Activated CD4-positive, alpha-beta T cell treated with anti-CD3 and anti-CD28 coated beads, Interleukin-2, amount 50 U/mL, for 16 hours (primary cell): Measurements from ENCODE around the gene SORL1-AS1.
A peak's percentile ranks its signal among the peaks of the same experiment; 100 is the strongest.

Source experiments
- DNase-seq: peaks from one replicate; pipeline ENCODE4 v3.0.0-alpha.2; 2020

The SORL1-AS1 gene

GRCh38 chr11:121452609-121453150 is at the start of gene SORL1-AS1:
Gene SORL1-AS1 (minus strand): TSS chr11:121452967.
- DNase-seq: peak; percentile 45

DNA sequence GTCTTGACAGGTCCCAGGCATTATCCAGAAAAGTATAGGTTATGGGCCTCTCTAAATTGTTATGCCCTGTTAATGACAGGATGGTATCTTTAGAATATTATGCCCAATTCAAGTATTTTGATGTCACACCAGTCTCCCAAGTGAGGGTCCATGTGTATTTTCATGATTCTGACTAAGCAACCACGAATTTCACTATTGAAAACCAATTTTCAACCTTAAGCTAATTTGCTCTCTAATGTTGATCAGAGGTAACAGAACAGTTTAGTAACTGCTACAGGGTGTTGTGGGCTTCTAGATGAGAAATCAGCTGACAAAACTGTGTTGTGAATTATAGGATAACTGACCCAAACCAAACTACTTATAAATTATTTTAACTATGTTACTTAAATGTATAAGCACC is 48.0 kb upstream of the SORL1-AS1 start:
- DNase-seq: no peak

DNA sequence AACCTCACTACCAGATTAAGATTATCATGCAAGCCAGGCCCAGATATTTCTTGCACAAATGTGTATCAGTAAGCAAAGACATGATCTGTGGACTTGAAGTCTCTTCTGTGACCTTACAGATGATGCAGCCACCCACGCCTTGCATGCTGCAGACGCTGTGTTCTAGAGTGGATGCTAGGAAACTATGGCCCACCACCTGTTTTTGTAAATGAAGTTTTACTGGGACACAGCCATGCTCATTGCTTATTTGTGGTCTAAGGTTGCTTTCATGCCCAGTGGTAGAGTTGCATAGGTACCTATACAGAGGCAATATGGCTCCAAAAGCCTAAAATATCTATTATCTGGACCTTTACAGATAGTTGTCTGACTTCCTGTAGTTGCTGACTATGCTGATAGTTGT is 47.5 kb upstream of the SORL1-AS1 start:
- DNase-seq: no peak

GRCh38 chr11:121499405-121499804 is 46.6 kb upstream of the SORL1-AS1 start:
- DNase-seq: no peak

- DNase-seq: no peak
Observed at GRCh38 chr11:121497176-121497998, 44.6 kb upstream of the SORL1-AS1 start.

DNA sequence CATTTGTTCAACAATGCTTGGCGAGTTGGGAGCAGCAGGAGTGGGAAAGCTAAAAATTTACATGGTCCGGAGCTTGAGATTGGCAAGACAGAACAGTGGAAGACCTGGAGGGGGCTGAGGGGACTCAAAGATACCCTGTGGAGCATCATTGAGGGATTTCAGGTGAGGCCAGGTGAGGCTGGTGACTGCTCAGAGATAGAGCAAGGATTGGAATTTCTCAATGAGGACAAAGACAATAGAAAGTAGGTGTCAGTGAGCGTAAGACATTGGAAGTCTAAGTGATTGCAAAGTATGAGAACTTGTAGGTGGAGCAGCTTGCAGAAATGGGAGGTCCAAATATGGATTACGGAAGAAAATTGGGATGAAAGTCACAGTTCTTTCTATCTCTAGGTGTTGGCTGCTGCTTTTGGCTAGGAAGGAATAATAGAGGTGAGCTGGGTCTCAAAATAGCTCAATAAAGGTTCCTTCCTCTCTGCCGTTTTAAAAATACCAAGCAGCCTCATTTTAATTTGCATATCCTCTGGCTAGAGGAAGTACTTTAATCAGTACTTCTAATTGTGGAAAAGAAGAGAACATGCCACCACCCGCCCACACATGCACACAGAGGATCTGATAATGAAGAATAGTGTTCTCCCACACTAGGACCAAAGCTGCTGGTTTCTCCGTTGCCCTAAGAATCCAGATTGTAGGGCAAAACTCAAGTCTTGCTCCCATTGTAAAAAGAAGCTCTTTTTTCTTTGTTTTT is 41.8 kb upstream of the SORL1-AS1 start:
- DNase-seq: peak; percentile 17

DNA sequence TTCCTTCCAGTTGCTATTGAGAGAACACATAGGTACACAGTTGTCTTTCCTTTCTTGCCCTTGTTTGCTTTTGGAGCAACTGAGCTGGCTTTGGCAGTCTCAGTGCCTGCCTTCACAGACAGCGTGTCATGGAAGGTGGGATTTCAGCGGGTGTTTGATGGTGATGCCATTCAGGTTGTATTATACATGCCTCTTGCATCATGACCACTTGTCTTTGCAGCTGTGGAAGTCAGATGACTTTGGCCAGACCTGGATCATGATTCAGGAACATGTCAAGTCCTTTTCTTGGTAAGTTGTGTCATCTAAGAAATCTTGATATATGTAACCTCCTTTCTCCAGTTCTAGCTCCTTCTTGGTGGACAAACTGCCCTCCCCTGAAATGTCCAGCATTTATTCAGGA is 37.1 kb upstream of the SORL1-AS1 start:
- no peak for DNase-seq

DNA sequence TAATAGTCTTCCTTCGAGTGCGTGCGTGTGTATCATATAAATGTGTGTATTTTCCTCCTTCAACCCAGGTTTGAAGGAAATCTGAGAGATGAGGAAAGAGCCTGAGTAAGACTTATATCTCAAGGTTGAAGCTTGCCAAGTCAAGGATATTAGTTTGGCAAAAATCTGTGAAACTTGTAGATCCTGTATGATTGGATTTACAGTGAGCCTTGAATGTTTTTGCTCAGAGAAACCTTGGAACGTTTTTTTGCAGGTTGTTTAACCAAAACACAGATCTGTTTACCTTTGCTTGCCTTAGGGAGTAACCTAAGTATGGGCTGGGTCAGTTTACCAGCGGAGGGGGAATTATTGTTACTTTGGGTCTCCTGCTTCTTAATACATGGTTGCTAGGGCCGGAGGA is 35.9 kb upstream of the SORL1-AS1 start:
- DNase-seq: no peak

GRCh38 chr11:121488170-121488569 is 35.4 kb upstream of the SORL1-AS1 start:
- DNase-seq: no peak

DNA sequence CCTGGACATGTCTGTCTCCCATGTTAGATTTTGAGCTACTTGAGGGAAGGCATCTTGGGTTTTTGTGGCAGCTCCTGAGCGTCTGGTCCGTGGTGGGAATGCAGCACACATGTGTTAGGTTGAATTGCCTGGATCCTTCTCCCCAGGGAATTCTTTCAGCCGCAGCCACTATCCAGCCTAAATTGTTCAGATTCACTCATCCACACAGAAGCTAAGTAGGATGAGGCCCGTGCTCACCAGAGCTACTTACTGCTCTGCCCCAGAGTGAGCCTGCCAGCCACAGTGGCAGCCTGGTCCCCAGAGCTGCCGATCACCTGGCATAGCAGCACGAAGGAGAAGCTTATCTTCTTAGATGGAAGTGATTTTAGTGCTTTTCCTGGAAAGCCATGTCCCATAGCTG is 34.4 kb upstream of the SORL1-AS1 start:
- DNase-seq: no peak

DNA sequence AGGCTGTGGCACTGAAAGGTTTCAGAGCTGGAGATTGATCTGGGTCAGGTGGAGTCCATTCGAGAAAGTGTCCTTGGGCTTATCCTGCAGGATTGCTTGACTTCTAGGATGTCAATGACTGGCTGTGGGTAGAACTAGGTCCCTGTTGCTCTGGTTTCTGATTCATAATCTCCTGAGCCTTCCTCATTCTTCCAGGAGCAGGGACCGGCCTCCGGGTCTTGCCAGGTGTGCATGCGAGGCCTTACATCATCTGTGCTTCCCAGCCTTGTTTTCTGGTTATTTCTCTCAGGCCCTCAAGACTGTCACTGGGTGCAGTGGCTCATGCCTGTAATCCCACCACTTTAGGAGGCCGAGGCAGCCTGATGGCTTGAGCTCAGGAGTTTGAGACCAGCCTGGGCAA is 33.3 kb upstream of the SORL1-AS1 start:
- DNase-seq: no peak

GRCh38 chr11:121485216-121485615 is 32.4 kb upstream of the SORL1-AS1 start:
- DNase-seq: no peak

DNA sequence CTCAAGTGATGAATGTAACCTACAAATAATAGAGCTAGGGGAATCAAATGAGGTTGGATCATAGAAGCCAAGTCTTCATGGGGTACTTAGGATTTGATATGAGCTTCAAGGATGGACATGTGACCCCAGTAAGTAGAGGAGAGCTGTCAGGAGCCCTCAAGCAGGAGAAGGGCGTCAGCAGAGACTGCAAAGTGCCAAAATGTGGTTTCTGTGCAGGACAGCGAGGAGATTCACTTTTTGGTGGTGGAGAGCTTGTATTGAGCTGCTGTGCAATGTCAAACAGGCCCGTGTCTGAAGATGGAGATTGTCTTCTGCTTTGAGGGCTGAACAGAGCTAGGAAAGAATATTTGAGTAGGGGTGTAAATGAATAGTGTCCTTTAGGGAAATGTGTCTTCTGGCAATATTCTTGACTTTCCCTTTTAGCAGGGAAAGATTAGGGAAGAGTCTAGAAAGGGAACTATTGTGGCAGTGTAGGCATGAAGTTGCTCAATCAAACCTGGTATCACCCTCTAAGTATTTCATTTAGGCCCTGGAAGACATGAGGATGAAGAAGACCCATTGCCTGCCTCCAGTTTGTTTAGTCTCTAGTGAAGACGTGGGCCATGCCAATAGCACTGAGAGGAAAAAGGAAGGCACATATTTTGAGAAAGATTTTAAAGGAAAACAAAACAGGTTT is 31.2 kb upstream of the SORL1-AS1 start:
- no peak for DNase-seq

DNA sequence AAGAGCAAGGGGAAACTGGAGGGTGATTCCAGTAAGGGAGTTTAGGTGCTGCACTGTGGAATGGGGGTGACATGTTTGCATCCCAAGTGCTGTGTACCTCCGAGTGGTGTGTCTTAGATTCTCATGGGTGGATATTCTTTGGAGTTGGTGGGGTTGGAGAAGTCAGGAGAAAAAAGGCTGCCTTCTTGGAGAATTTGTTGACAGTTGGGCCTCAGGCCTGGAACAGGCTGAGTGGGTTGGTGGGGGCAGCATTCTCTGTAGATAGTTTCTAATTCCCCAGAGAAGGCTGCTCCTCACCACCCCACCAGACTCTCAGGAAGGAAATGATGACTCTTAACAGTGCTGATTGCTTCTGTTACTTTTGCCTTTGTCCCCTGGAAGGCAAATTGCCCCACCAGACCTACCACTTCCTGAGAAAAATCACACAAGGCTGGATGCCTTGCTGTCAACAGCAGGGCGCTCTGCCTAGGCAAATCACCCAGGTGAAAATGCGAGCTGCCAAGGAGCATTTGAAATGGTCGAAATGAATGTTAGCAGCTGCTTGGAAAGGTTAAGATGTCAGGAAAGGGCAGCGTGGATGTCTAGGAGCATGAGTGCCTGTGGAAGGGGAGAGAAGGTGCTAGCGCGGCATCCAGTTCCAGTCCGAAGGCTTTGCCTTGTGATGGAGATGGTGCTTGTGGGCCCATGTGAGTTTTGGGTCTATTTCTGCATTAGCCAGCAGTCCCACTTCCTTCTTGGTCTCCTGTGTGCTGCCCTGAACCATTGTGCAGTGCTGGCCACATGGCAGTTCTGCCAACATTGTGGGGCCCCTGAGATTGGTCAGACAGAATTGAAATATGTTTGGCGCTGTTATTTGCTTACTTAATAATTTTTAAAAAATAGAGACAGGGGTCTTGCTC is 29.7 kb upstream of the SORL1-AS1 start:
- DNase-seq: peak; percentile 77

DNA sequence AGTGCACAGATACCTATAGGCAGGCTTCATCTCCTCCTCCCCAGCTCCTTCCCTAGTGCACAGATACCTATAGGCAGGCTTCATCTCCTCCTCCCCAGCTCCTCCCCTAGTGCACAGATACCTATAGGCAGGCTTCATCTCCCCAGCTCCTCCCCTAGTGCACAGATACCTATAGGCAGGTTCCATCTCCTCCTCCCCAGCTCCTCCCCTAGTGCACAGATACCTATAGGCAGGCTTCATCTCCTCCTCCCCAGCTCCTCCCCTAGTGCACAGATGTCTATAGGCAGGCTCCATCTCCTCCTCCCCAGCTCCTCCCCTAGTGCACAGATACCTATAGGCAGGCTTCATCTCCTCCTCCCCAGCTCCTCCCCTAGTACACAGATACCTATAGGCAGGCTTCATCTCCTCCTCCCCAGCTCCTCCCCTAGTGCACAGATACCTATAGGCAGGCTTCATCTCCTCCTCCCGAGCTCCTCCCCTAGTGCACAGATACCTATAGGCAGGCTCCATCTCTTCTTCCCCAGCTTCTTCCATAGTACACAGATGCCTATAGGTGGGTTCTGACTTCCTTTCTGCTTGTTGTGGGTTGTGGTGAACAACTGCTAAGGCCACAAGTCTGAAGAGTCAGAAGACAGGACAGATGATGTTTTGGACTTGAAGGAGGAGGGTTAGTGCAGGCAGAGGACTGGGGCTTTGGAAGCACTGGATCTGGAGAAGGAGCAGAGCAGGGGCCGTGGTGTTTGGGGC is 28.9 kb upstream of the SORL1-AS1 start:
- DNase-seq: peak; percentile 83

DNA sequence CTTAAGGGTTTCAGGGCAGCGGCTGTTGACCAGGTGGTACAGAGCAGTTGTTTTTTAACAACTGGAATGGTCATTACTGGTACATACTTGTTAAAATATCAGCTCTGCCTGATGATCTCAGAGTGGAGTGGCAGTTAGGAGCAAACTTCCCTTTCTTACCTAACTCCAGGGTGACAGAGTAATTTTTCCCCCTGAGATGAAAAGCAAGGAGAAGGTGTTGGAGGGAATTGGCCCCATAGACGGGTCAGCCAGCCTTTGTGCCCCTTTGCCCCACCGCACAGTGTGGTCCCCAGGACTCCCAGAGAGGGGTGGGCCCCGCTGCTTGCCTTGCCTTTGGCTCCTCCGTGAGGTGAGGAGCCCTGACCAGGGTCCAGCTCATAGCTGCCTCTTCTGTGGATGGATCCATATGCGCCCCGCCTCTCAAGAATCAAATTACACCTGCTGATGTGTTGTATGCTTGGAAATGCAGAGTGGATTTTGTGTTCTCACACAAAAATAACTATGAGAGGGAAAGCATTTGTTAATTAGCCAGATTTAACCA is 27.0 kb upstream of the SORL1-AS1 start:
- no peak for DNase-seq

DNA sequence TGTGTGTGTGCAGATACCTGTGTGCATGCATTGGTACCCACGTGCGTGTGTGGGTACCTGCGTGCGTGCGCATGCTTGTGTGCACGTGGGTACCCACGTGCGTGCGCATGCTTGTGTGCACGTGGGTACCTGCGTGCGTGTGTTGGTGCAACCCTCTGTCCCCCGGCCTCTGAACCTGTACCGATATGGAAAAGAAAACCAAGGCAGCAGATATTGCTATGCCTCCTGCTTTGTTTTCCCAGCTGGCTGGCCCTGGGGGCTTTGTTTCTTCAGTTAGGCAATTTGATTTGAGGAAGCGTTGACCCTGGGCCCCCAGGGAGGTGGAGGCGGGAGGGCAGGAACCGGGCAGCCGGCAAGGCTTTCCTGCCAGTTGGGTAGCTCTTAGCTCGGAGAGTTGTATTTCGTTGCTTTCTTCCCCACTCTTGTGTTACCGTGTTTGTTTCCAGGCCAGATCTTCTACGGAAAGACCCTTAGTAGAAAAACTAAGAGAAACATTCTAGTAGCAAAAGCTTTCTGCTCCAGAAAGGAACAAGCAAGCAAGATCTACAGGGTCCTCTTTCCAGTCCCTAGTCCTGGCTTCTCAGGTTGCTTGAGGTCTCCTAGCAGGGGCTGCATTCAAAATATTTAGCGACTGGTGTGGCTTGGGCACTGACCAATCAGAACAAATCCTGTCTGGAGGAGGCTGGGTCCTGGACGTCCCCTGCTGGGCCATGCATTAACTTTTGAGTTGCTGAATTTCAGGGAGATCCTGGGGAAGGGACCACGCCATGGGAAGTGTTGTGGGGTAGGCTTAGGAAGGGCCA is 26.3 kb upstream of the SORL1-AS1 start:
- DNase-seq: no peak

DNA sequence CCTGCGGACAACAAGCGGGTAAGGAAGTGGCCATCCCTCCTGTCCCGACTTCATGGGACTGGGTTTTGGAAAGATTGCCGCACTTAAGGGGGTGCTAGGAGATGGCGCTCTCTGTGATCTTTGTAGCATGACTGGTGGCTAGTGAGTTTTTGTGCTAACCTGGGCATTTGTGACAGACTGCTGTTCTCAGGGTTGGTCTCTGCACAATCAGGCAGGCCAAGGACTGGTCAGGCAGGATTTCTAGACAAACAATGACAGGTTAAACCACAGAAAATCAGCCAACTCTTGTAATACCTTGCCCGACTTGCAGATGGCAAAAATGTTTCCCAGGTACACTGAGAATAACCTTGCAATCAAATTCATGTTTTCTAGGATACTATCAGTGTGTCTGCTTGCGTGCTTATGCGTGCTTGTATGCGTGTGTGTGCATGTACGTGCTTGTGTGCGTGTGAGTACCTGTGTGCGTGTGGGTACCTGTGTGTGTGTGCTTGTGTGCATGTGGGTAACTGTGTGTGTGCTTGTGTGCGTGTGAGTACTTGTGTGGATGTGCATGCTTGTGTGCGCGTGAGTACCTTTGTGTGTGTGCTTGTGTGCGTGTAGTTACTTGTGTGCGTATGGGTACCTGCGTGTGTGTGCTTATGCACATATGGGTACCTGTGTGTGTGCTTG is 25.6 kb upstream of the SORL1-AS1 start:
- no peak for DNase-seq

DNA sequence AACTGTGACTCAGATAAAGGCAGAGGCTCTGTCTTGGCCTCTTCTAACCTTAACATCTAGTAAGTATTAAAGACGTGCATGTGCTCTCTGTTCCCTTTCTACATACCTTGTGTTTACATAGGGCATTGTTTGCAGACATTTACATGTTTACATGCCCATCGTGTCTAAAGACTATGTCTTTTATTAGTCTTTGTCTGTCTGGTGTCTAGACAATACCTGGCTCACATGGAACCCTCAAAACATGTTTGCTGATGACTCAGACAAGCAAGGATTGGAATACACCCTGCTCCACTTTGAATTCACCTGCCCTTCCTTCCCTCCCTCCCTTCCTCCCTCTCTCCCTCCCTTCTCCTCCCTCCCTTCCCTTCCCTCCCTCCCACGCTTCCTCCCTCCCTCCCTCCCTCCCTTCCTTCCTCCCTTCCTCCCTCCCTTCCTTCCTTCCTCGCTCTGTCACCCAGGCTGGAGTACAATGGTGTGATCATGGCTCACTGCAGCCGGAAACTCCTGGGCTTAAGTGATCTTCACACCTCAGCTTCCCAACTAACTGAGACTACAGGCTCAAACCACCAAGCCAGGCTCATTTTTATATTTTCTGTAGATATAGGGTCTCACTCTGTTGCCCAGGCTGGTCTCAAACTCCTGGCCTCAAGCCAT is 23.7 kb upstream of the SORL1-AS1 start:
- no peak for DNase-seq
